ENCODE data around the gene SEMA3E.

SEMA3E gene

DNA sequence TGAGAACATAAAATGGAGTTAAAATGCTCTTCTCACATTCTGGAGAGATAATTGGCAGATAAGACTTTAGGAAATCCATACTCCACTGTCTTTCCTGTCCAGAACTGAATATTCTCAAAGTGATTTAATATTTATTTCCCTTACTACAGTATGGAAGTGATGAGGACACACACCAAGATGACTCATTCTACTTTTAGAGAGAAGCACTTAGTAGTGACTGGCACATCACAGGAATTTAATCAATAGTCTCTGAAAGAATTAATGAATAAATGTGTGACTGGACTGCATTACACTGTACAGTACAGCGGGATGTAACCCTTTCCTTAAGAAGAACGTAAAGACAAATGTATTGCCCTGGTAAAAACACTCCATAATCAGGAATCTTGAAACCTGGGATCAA, 116.7 kb downstream of the SEMA3E start:
- TF ChIP-seq, protein P1, sequence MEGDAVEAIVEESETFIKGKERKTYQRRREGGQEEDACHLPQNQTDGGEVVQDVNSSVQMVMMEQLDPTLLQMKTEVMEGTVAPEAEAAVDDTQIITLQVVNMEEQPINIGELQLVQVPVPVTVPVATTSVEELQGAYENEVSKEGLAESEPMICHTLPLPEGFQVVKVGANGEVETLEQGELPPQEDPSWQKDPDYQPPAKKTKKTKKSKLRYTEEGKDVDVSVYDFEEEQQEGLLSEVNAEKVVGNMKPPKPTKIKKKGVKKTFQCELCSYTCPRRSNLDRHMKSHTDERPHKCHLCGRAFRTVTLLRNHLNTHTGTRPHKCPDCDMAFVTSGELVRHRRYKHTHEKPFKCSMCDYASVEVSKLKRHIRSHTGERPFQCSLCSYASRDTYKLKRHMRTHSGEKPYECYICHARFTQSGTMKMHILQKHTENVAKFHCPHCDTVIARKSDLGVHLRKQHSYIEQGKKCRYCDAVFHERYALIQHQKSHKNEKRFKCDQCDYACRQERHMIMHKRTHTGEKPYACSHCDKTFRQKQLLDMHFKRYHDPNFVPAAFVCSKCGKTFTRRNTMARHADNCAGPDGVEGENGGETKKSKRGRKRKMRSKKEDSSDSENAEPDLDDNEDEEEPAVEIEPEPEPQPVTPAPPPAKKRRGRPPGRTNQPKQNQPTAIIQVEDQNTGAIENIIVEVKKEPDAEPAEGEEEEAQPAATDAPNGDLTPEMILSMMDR (IDR thresholded peaks at IDR 0.05; ENCODE audit: low read depth, low read length, missing control alignments), result no peak
- no peak overlapping the region for H3K4me3 ChIP-seq (ENCODE audit: low read depth, low read length)
- no peak for DNase-seq (ENCODE audit: low read depth)
- in situ Hi-C loops (cut with HindIII; ENCODE audit: low sequenced_read_pairs), result no loop called here

DNA sequence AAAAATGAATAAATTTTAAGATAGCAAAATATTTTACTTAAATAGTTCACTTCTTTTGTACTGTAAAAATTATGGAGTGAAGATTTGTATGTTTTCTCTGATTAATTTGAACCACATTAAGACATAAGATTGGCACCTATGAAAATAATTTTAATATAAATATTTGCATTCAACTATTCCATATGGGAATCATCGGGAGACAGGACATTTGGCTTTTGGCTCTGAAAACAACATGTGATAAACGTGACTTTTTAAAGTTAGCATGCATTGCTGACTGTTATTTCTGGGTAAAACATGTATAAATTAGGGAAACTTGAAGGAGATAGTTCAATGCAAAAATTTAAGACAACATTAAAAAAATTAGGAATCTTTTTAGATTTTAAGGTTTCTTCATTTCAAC, 117.2 kb downstream of the SEMA3E start:
- DNase-seq (ENCODE audit: low read depth), result no peak
- TF ChIP-seq, protein P1 (IDR thresholded peaks at IDR 0.05; ENCODE audit: low read depth, low read length, missing control alignments), result no peak
- H3K4me3 ChIP-seq (ENCODE audit: low read depth, low read length), result no peak overlapping the region
- in situ Hi-C loops (cut with HindIII; ENCODE audit: low sequenced_read_pairs), result no loop called here

DNA sequence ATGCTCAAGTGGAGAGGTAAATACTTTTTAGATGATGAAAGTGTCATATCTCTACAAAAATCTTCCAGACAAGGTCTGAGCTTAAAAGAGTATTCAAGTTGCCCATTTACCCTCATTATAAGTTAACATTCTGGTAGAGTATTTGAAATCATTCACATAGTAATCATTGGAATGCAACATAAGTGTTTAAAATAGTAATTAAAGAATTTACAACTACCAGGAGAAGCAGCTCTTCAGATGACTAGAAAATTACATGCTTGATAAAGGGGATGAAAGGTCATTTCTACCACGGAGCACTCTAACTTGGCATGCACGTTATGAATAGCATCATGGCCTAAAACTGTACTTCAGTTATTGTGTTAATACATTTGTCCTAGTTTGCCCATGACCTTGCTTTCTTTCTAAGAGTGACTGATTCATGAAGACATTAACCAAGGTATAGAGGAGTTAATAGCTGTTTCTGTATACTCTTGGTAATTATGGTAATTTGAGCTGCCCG, 120.0 kb downstream of the SEMA3E start:
- TF ChIP-seq, protein P1 (IDR thresholded peaks at IDR 0.05; ENCODE audit: low read depth, low read length, missing control alignments), result no peak
- H3K4me3 ChIP-seq (ENCODE audit: low read depth, low read length), result no peak overlapping the region
- DNase-seq (ENCODE audit: low read depth), result no peak
- in situ Hi-C loops (cut with HindIII; ENCODE audit: low sequenced_read_pairs), result no loop called here

DNA sequence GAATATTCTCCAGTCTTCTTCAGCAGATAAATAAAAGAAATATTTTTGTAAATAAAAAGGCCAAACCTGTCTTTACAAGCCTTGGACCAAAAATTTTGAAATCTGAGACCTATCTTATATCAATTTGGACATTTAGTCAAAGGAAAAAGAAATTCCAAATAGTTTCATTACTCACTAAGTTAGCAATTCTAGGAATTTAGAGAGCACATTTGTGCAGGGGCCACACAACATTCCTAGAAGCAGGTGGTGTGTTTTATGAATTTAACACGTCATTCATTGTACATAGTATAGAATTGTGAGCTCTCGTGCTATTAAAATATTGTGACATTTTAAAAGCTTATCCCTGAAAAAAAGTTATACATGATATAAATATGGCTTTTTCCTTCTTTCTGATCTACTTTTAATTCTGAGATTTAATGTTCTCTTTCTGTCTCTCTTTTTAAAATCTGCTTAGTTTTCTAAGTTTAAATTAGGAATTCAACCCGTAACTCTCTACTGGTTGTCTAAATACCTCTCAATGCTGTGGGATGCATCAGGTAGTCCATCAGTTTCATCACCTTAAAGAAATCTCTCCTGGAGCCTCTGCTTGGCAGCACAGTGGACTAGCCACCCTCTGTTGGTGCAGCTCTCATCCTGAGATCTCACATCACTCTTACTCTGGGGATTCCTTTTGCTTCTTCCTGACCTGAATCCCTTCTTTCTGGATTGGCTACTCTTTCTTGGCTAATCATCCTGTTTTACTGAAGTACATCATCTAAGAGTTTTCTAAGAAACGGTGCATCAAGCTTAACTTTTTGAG, 124.5 kb downstream of the SEMA3E start:
- in situ Hi-C loops (cut with HindIII; ENCODE audit: low sequenced_read_pairs), result no loop called here
- no peak overlapping the region for H3K4me3 ChIP-seq (ENCODE audit: low read depth, low read length)
- no peak for DNase-seq (ENCODE audit: low read depth)
- TF ChIP-seq, protein P1 (IDR thresholded peaks at IDR 0.05; ENCODE audit: low read depth, low read length, missing control alignments), result no peak

DNA sequence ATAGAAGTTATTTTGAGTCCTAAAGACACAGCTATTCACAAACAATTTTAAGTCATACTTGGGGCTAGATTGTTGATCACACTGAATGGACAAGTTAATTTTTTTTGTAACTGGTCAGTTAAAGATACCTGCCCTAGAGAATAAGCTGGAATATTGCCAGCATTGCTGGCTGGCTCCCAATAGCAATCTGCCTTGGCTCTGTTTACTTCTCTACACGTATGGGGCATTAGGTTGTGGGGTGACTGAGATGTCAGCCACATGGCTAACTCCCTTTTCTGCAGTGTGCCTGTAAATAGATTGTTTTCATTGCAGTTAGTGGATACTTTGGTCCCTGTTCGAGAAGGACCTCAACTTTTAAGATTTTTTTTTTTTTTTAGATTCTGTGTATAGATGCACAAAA, 128.2 kb downstream of the SEMA3E start:
- TF ChIP-seq, protein P1 (IDR thresholded peaks at IDR 0.05; ENCODE audit: low read depth, low read length, missing control alignments), result no peak
- no peak for DNase-seq (ENCODE audit: low read depth)
- in situ Hi-C loops (cut with HindIII; ENCODE audit: low sequenced_read_pairs), result no loop called here

DNA sequence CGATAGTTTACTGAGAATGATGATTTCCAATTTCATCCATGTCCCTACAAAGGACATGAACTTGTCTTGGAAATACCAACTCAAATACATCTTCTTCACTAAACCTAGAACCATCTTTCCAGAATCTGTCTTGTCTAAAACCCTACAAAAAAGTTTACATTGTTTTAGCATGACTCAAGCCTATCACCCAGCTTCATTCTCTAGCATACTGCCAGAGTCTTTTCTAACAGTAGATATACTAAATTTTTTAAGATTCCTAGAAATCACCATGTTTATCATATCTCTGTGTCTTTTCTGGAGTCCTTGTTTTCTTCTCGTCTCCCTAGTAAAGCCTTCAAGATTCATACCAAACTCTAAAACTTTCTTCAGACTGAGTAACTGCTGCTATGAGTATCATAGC, 129.7 kb downstream of the SEMA3E start:
- in situ Hi-C loops (cut with HindIII; ENCODE audit: low sequenced_read_pairs), result no loop called here
- H3K4me3 ChIP-seq (ENCODE audit: low read depth, low read length), result no peak overlapping the region
- TF ChIP-seq, protein P1 (IDR thresholded peaks at IDR 0.05; ENCODE audit: low read depth, low read length, missing control alignments), result no peak
- no peak for DNase-seq (ENCODE audit: low read depth)

More for the DNA sequence above, 128.2 kb downstream of the SEMA3E start:
- no peak overlapping the region for H3K4me3 ChIP-seq (ENCODE audit: low read depth, low read length)

Data from astrocyte of the cerebellum (primary cell).